SU-DHL-6 (cell line): Measurements from ENCODE around the gene SLCO2B1.

Experiments used
- CTCF ChIP-seq: fragments of 200-600 bp; sonication (generic); IDR thresholded peaks from one replicate; pipeline ENCODE4 v1.5.1; 2017; ENCODE audit warnings: antibody characterized with exemption, mild to moderate bottlenecking, low read length, moderate library complexity; ENCODE audit not compliant: insufficient read depth, poor library complexity, severe bottlenecking
- EZH2phosphoT487 ChIP-seq: fragments of 200-600 bp; sonication (generic), shearing (Covaris generic); conservative IDR thresholded peaks from 2 replicates; pipeline ENCODE4 v1.6.1; 2018; ENCODE audit warnings: mild to moderate bottlenecking, antibody characterized with exemption, low read length, moderate library complexity, mixed read lengths

DNA sequence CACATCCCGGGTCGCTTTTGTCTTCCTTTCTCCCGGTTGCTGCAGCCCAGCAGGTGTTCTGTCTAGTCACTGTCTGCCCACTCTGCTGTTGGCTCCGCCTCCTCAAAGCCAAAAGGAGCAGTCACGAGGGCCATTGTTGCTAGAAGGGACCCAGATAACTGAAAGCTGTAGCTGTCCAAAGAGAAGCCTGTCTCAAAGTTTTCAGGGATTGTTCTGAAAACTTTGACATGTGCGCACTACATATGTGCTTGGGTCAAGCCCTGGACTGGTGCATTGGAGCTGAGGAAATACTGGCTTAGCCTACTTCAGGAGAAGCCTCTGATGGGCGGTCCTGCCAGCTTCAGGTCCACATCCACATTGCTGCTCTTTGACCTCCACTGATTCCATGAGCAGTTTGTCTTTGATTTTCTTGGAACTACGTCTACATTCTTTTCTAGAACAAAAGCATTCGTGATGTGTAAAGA lies 45.4 kb upstream of the SLCO2B1 start:
- TF ChIP-seq CTCF (no peak), EZH2phosphoT487 (no peak)
